Measurements from ENCODE around the gene FN1.
"Not testable (repeated sequence)": the region's sequence is repeated elsewhere in the genome, so short reads cannot be mapped to it uniquely, and the experiment has no call there.

The FN1 gene

GRCh38 chr2:215362562-215362904, 73.3 kb downstream of the FN1 start:
- TF ChIP-seq CTCF (IDR thresholded peaks at IDR 0.05; ENCODE audit: low read depth, low read length), result no peak
- no peak for DNase-seq (ENCODE audit: extremely low read depth, low read depth)

GRCh38 chr2:215361876-215362561, 73.8 kb downstream of the FN1 start:
- TF ChIP-seq CTCF (IDR thresholded peaks at IDR 0.05; ENCODE audit: low read depth, low read length), result no peak
- DNase-seq (ENCODE audit: extremely low read depth, low read depth), result no peak

GRCh38 chr2:215361211-215361875, 74.5 kb downstream of the FN1 start:
- no peak for DNase-seq (ENCODE audit: extremely low read depth, low read depth)
- no peak for TF ChIP-seq CTCF (IDR thresholded peaks at IDR 0.05; ENCODE audit: low read depth, low read length)

GRCh38 chr2:215360596-215360995, 75.3 kb downstream of the FN1 start:
- no peak for TF ChIP-seq CTCF (IDR thresholded peaks at IDR 0.05; ENCODE audit: low read depth, low read length)

GRCh38 chr2:215360059-215360458, 75.8 kb downstream of the FN1 start:
- not testable (repeated sequence) for DNase-seq (ENCODE audit: extremely low read depth, low read depth)

More at GRCh38 chr2:215360596-215360995, 75.3 kb downstream of the FN1 start:
- no peak for DNase-seq (ENCODE audit: extremely low read depth, low read depth)

- TF ChIP-seq CTCF (IDR thresholded peaks at IDR 0.05; ENCODE audit: low read depth, low read length), result no peak
- no peak for DNase-seq (ENCODE audit: extremely low read depth, low read depth)
These were observed 76.3 kb downstream of the FN1 start for GRCh38 chr2:215359576-215359922.

GRCh38 chr2:215358891-215359575, 76.8 kb downstream of the FN1 start:
- no peak for TF ChIP-seq CTCF (IDR thresholded peaks at IDR 0.05; ENCODE audit: low read depth, low read length)
- no peak for DNase-seq (ENCODE audit: extremely low read depth, low read depth)
